ENCODE data around the gene SYNE1. TPM values are rescaled to one million over a fixed set of nuclear protein-coding genes. Genes with fewer than 3 reads are reported as not detected.

Gene SYNE1
- total RNA-seq, 4 donors from 2014 or later = 111 to 156 (median 124) TPM

GRCh38 chr6:152642578-152643375 is 5.6 kb upstream of the SYNE1 start:
- intact Hi-C loops (cut with DNase I; ENCODE audit: low total_unique reads) = loop anchor here (10.0 kb wide), 1 partner anchor 88 kb away; no protein-coding TSS in a partner anchor
- no peak overlapping the region for H3K4me3 ChIP-seq (ENCODE audit: low read depth, poor library complexity, severe bottlenecking)
- no peak for TF ChIP-seq CTCF (IDR thresholded peaks at IDR 0.05)
- TF ChIP-seq POLR2A (IDR thresholded peaks at IDR 0.05) = no peak
- peak in 1 of 2 donors; percentile 41 for DNase-seq (ENCODE audit: low spot score in 2 of 2)
- WGBS, 2 donors = 52 to 54% methylated on average over 8 of the region's 8 CpGs

DNA sequence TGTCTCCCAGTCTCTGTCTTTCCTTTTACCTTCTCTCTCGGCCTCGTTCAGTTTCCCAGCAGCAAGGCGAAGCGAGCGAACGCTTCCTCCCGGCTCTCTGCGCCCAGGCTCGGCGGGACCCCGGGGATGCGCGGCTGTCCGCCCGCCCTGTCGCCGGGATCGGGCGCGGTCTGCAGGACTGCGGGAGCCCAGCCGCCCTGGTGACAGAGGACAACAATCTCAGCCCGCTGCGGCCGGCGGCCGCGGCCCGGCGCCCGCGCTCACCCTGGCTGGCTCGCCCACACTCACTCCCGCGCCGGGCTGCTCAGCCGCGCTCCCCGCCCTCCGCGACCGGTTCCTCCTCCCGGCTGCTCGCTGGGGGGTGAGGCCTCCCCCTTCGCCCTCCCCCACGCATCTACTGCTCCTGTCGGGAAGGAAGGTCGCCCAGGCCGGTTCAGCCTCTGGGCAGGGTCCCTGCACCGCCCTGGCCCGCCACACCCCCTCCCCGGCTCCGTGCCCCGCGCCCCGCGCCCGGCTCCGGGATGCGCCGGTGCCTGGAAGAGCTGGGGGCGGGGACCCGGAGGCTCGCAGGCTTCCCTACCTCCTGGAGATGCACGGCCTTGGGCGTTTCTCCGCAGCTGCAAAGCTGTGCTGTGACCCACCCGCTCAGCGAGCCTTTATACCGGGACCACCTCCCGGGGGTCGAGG is 410 bp downstream of the SYNE1 start:
- H3K4me3 ChIP-seq (ENCODE audit: low read depth, poor library complexity, severe bottlenecking) = peak overlapping the region; percentile 25
- DNase-seq (ENCODE audit: low spot score in 2 of 2) = no peak
- TF ChIP-seq CTCF (IDR thresholded peaks at IDR 0.05) (no peak), POLR2A (IDR thresholded peaks at IDR 0.05) (no peak)
- intact Hi-C loops (cut with DNase I; ENCODE audit: low total_unique reads) = no loop called here
- WGBS, 2 donors = 0% methylated on average over 29 to 36 of the region's 72 CpGs

GRCh38 chr6:152636021-152636608 is 1.0 kb downstream of the SYNE1 start:
- peak in 1 of 2 donors; percentile 18 for DNase-seq (ENCODE audit: low spot score in 2 of 2)
- intact Hi-C loops (cut with DNase I; ENCODE audit: low total_unique reads) = no loop called here
- WGBS, 2 donors = 4 to 7% methylated on average over 20 of the region's 20 CpGs

DNA sequence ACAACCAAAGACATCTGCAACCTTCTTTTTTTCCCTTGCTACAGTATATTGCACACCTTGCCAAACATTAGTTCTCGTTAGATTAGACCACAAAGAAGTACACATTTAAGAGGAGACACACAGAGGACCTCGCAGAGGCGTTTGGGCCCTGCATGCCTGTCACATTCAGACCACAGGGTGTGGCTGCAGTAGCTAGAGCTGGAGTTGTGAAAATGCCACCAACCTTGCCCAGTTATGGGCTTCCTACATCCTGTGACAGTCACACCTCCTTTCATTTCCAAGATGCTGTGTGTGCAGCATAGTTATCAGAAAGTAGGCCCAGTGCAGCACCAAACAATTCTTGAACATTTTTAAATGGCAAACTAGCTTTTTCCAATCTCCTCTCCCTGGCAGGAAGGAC is 2.4 kb downstream of the SYNE1 start:
- TF ChIP-seq CTCF (IDR thresholded peaks at IDR 0.05) = no peak
- TF ChIP-seq POLR2A (IDR thresholded peaks at IDR 0.05) = no peak
- intact Hi-C loops (cut with DNase I; ENCODE audit: low total_unique reads) = no loop called here
- DNase-seq (ENCODE audit: low spot score in 2 of 2) = no peak
- WGBS, 2 donors = 71 to 78% methylated on average over 3 of the region's 3 CpGs
- H3K4me3 ChIP-seq (ENCODE audit: low read depth, poor library complexity, severe bottlenecking) = no peak overlapping the region

More at GRCh38 chr6:152636021-152636608, 1.0 kb downstream of the SYNE1 start:
- TF ChIP-seq CTCF (IDR thresholded peaks at IDR 0.05) (no peak), POLR2A (IDR thresholded peaks at IDR 0.05) (no peak)
- H3K4me3 ChIP-seq (ENCODE audit: low read depth, poor library complexity, severe bottlenecking) = peak overlapping the region; percentile 25

GRCh38 chr6:152632121-152632782 is 4.9 kb downstream of the SYNE1 start:
- intact Hi-C loops (cut with DNase I; ENCODE audit: low total_unique reads) = no loop called here
- no peak for DNase-seq (ENCODE audit: low spot score in 2 of 2)
- TF ChIP-seq CTCF (IDR thresholded peaks at IDR 0.05) = no peak
- no peak for TF ChIP-seq POLR2A (IDR thresholded peaks at IDR 0.05)
- 91% methylated on average over 2 of the region's 2 CpGs for WGBS, 2 donors
- no peak overlapping the region for H3K4me3 ChIP-seq (ENCODE audit: low read depth, poor library complexity, severe bottlenecking)
